DND-41 (cell line): ENCODE results near the gene RGS11.

ENCODE experiments used
- ATAC-seq: fragments of 200-7000 bp; cut with Tn5 transposase; 3 replicates; pipeline ENCODE4 v1.9.1; 2021; ENCODE audit warnings: low read depth; ENCODE audit not compliant: insufficient read depth
- DNase-seq: peaks from one replicate; pipeline ENCODE4 v3.0.0-alpha.2; 2020
- H2AFZ ChIP-seq: 2 replicates; pipeline ENCODE4 v1.6.0; 2012; ENCODE audit warnings: low read depth, low read length
- H3K27ac ChIP-seq: 2 replicates; pipeline ENCODE4 v1.5.1; 2012; ENCODE audit warnings: low read length, inconsistent platforms
- H3K27me3 ChIP-seq: fragments of 200-600 bp; sonication (generic); 2 replicates; pipeline ENCODE4 v1.6.0; 2012; ENCODE audit warnings: low read length, mild to moderate bottlenecking, inconsistent platforms; ENCODE audit not compliant: insufficient read depth, poor library complexity
- H3K36me3 ChIP-seq: 2 replicates; pipeline ENCODE4 v1.5.1; 2012; ENCODE audit warnings: low read length, inconsistent platforms; ENCODE audit not compliant: insufficient read depth
- H3K4me1 ChIP-seq: 2 replicates; pipeline ENCODE4 v1.5.1; 2012; ENCODE audit warnings: mild to moderate bottlenecking, low read length; ENCODE audit not compliant: insufficient read depth
- H3K4me2 ChIP-seq: 2 replicates; pipeline ENCODE4 v1.6.0; 2012; ENCODE audit warnings: mild to moderate bottlenecking, moderate library complexity, low read length, inconsistent platforms; ENCODE audit not compliant: insufficient read depth
- H3K4me3 ChIP-seq, 2 experiments: fragments of 200-600 bp in 1 of 2; shearing (Covaris generic) in 1 of 2; 2 replicates each; pipeline ENCODE4 v1.5.1; 2012 to 2016; ENCODE audit warnings: inconsistent platforms in 2 of 2, low read length in 2 of 2, mild to moderate bottlenecking in 2 of 2, low read depth in 1 of 2, moderate library complexity in 1 of 2
- H3K79me2 ChIP-seq: 2 replicates; pipeline ENCODE4 v1.6.0; 2012; ENCODE audit warnings: low read length, inconsistent platforms; ENCODE audit not compliant: insufficient read depth
- H3K9ac ChIP-seq: 2 replicates; pipeline ENCODE4 v1.6.0; 2012; ENCODE audit warnings: low read depth, mild to moderate bottlenecking, inconsistent platforms, low read length, moderate library complexity
- H3K9me3 ChIP-seq: 2 replicates; pipeline ENCODE4 v1.5.1; 2012; ENCODE audit warnings: low read length, moderate library complexity, mild to moderate bottlenecking, inconsistent platforms; ENCODE audit not compliant: insufficient read depth, severe bottlenecking
- H4K20me1 ChIP-seq: 2 replicates; pipeline ENCODE4 v1.6.0; 2012; ENCODE audit warnings: low read length; ENCODE audit not compliant: insufficient read depth
- EZH2 ChIP-seq: IDR thresholded peaks from 3 replicates; pipeline ENCODE4 v1.6.1; 2012; ENCODE audit warnings: borderline replicate concordance, low read depth, mild to moderate bottlenecking, moderate library complexity, low read length, inconsistent platforms; ENCODE audit not compliant: severe bottlenecking
- TF ChIP-seq, protein P1 (sequence below): IDR thresholded peaks from 2 replicates; pipeline ENCODE4 v1.5.1; 2012; ENCODE audit warnings: borderline replicate concordance, low read length, moderate library complexity, mild to moderate bottlenecking; ENCODE audit not compliant: poor library complexity, severe bottlenecking; ENCODE audit errors: extremely low read depth

Gene RGS11

GRCh38 chr16:245105-245504 lies 30.6 kb downstream of the RGS11 start:
- H3K4me3 ChIP-seq, result no peak overlapping the region
- no peak overlapping the region for H3K9ac ChIP-seq
- no peak overlapping the region for H3K4me2 ChIP-seq
- DNase-seq, result no peak
- H3K9me3 ChIP-seq, result no peaks in the 10 kb centered on the region
- H3K79me2 ChIP-seq, result peaks cover 15% of the 10 kb centered on the region
- ATAC-seq, result no peak
- TF ChIP-seq, protein P1, sequence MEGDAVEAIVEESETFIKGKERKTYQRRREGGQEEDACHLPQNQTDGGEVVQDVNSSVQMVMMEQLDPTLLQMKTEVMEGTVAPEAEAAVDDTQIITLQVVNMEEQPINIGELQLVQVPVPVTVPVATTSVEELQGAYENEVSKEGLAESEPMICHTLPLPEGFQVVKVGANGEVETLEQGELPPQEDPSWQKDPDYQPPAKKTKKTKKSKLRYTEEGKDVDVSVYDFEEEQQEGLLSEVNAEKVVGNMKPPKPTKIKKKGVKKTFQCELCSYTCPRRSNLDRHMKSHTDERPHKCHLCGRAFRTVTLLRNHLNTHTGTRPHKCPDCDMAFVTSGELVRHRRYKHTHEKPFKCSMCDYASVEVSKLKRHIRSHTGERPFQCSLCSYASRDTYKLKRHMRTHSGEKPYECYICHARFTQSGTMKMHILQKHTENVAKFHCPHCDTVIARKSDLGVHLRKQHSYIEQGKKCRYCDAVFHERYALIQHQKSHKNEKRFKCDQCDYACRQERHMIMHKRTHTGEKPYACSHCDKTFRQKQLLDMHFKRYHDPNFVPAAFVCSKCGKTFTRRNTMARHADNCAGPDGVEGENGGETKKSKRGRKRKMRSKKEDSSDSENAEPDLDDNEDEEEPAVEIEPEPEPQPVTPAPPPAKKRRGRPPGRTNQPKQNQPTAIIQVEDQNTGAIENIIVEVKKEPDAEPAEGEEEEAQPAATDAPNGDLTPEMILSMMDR, result no peak
- TF ChIP-seq EZH2, result no peak
- no peak overlapping the region for H3K27ac ChIP-seq
- H2AFZ ChIP-seq, result no peak overlapping the region
- H3K27me3 ChIP-seq, result no peaks in the 10 kb centered on the region
- H4K20me1 ChIP-seq, result peaks cover 2% of the 10 kb centered on the region; the same call in 1 of the 2 replicates
- peaks cover 4% of the 10 kb centered on the region for H3K36me3 ChIP-seq
- no peaks in the 10 kb centered on the region for H3K4me1 ChIP-seq

DNA sequence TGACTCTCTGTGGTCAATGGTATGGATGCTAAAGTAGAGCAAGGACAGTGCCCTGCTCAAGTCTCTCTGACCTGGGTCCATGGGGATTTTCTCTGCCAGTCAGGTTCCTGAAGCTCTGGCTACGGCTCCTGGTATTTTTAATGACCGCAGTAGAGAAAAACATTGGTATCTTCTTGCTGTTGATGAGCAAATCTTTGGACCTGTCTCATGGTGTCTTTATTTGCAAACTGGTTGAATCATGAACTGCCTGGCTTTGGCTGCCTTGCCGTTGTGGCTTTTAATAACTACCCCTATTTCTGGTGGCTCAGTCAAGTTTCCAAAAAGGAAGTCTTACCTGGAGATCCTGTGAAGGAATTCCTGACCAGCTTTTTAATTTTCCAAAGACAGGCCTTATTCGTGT lies 32.4 kb downstream of the RGS11 start:
- ATAC-seq (no peak), DNase-seq (no peak)
- H3K4me2 ChIP-seq, result no peak overlapping the region
- H3K9ac ChIP-seq, result no peak overlapping the region
- TF ChIP-seq, protein P1, result no peak
- TF ChIP-seq EZH2, result no peak
- no peaks in the 10 kb centered on the region for H3K4me1 ChIP-seq
- H2AFZ ChIP-seq, result no peak overlapping the region
- peaks cover 2% of the 10 kb centered on the region; the same call in 1 of the 2 replicates for H4K20me1 ChIP-seq
- no peak overlapping the region for H3K4me3 ChIP-seq
- H3K79me2 ChIP-seq, result peaks cover 21% of the 10 kb centered on the region
- H3K9me3 ChIP-seq, result no peaks in the 10 kb centered on the region
- H3K36me3 ChIP-seq, result no peaks in the 10 kb centered on the region
- H3K27me3 ChIP-seq, result no peaks in the 10 kb centered on the region
- H3K27ac ChIP-seq, result no peak overlapping the region

DNA sequence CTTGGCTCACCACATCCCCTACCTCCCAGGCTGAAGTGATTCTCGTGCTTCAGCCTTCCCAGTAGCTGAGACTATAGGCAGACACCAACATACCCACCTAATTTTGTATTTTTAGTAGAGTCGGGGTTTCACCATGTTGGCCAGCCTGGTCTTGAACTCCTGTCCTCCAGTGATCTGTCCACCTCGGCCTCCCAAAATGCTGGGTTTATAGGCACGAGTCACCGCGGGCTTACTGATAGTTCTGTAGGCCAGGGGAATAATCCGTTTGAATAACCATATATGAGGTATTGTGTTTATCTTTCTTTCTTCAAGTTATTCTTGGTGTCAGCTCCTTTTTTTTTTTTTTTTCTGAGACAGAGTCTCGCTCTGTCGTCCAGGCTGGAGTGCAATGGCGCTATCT lies 33.5 kb downstream of the RGS11 start:
- Histone ChIP-seq H2AFZ (no peak overlapping the region), H4K20me1 (peaks cover 2% of the 10 kb centered on the region; the same call in 1 of the 2 replicates), H3K27ac (no peak overlapping the region), H3K4me2 (no peak overlapping the region), H3K9me3 (no peaks in the 10 kb centered on the region), H3K27me3 (no peaks in the 10 kb centered on the region), H3K4me3 (no peak overlapping the region), H3K4me1 (no peaks in the 10 kb centered on the region), H3K9ac (no peak overlapping the region), H3K79me2 (peaks cover 30% of the 10 kb centered on the region), H3K36me3 (no peaks in the 10 kb centered on the region)
- DNase-seq (no peak), ATAC-seq (no peak)
- no peak for TF ChIP-seq EZH2
- TF ChIP-seq, protein P1, result no peak

- TF ChIP-seq EZH2, result no peak
- TF ChIP-seq, protein P1, result no peak
- H3K4me3 ChIP-seq, result no peak overlapping the region
- DNase-seq (no peak), ATAC-seq (no peak)
- peaks cover 33% of the 10 kb centered on the region for H3K79me2 ChIP-seq
- H3K4me2 ChIP-seq, result no peak overlapping the region
- no peak overlapping the region for H3K27ac ChIP-seq
- H3K36me3 ChIP-seq, result no peaks in the 10 kb centered on the region
- H4K20me1 ChIP-seq, result peaks cover 2% of the 10 kb centered on the region; the same call in 1 of the 2 replicates
- H2AFZ ChIP-seq, result no peak overlapping the region
- no peaks in the 10 kb centered on the region for H3K9me3 ChIP-seq
- H3K27me3 ChIP-seq, result no peaks in the 10 kb centered on the region
- no peak overlapping the region for H3K9ac ChIP-seq
- peaks cover 5% of the 10 kb centered on the region for H3K4me1 ChIP-seq
These were observed 35.2 kb downstream of the RGS11 start for GRCh38 chr16:240559-240958.
